HCT116 (cell line): ENCODE results near the gene ARHGAP8. TPM values are rescaled to one million over a fixed set of nuclear protein-coding genes. Genes with fewer than 3 reads are reported as not detected.

Source experiments
- ATAC-seq: fragments of 200-7000 bp; cut with Tn5 transposase; 2 replicates; pipeline ENCODE4 v1.9.1; 2020; ENCODE audit warnings: mild to moderate bottlenecking, moderate library complexity
- BruUV-seq: library from RNA; stranded (reverse); fragments of 400-500 nt; replicated peaks from 2 replicates; lab custom pipeline; 2021; lab: Mats Ljungman, UMichigan
- CTCF ChIA-PET: fragments of 300-600 bp; sonication (Branson Sonifier 250); formaldehyde crosslinking; loops from one replicate; lab custom pipeline; 2021; ENCODE audit warnings: antibody characterized with exemption; lab: Charles Lee
- POLR2A ChIA-PET: fragments of 300-600, 350-600 bp; sonication (Branson Sonifier 250); formaldehyde crosslinking; loops from one replicate; lab custom pipeline; 2021; ENCODE audit warnings: antibody characterized with exemption; lab: Charles Lee
- RAD21 ChIA-PET, 2 experiments: fragments of 300-600 bp; sonication (Branson Sonifier 250); formaldehyde crosslinking; loops; one replicate each; lab custom pipeline; 2023; ENCODE audit warnings: low total read pairs in 2 of 2; ENCODE audit not compliant: uncharacterized antibody in 2 of 2, unreplicated experiment in 2 of 2, low non-redundant PET in 1 of 2; lab: Charles Lee
- DNase-seq: peaks from one replicate; pipeline ENCODE4 v3.0.0-alpha.2; 2010; ENCODE audit warnings: low read depth, low spot score
- H2AFZ ChIP-seq: fragments of 200-600 bp; shearing (Covaris generic), sonication (generic); 2 replicates; pipeline ENCODE4 v1.6.1; 2017; ENCODE audit warnings: low read depth, mixed run types, mixed read lengths, antibody characterized with exemption, low read length; ENCODE audit not compliant: poor library complexity, severe bottlenecking
- H3K27ac ChIP-seq: 2 replicates; pipeline ENCODE4 v1.5.1; 2012; ENCODE audit warnings: low read depth, low read length
- H3K27me3 ChIP-seq: fragments of 200-600 bp; sonication (generic); 2 replicates; pipeline ENCODE4 v1.6.1; 2016; ENCODE audit warnings: mixed run types, low read length, mixed read lengths; ENCODE audit not compliant: insufficient read depth
- H3K36me3 ChIP-seq, 2 experiments: fragments of 200-500 bp in 1 of 2; fragments of 200-600 bp in 1 of 2; sonication (Bioruptor generic) in 1 of 2; sonication (generic) in 1 of 2; 2 replicates each; pipeline versions ENCODE4 v1.5.1 to v1.6.1; 2014 to 2016; ENCODE audit warnings: low read length in 2 of 2, inconsistent platforms in 1 of 2, mixed read lengths in 1 of 2, mixed run types in 1 of 2; ENCODE audit not compliant: insufficient read depth in 2 of 2, control insufficient read depth in 1 of 2
- H3K4me1 ChIP-seq, 2 experiments: fragments of 200-600 bp in 1 of 2; sonication (generic) in 1 of 2; 2 replicates each; pipeline versions ENCODE4 v1.5.1 to v1.6.1; 2012 to 2017; ENCODE audit warnings: low read length in 2 of 2, inconsistent platforms in 1 of 2, mild to moderate bottlenecking in 1 of 2, mixed read lengths in 1 of 2, mixed run types in 1 of 2, moderate library complexity in 1 of 2; ENCODE audit not compliant: insufficient read depth in 2 of 2, control insufficient read depth in 1 of 2
- H3K4me2 ChIP-seq: fragments of 200-600 bp; sonication (generic); 2 replicates; pipeline ENCODE4 v1.6.1; 2017; ENCODE audit warnings: mixed run types, low read length, mixed read lengths
- H3K4me3 ChIP-seq, 2 experiments: fragments of 200-600 bp in 1 of 2; sonication (generic) in 1 of 2; replicated peaks in 1 of 2; 2 replicates each; pipeline ENCODE4 v1.5.1; 2011 to 2016; ENCODE audit warnings: low read length in 2 of 2, control low read depth in 1 of 2, low read depth in 1 of 2, mild to moderate bottlenecking in 1 of 2, mixed read lengths in 1 of 2, mixed run types in 1 of 2
- H3K79me2 ChIP-seq: fragments of 200-600 bp; sonication (generic); 2 replicates; pipeline ENCODE4 v1.6.1; 2017; ENCODE audit warnings: mild to moderate bottlenecking, mixed run types, low read length, moderate library complexity, mixed read lengths; ENCODE audit not compliant: insufficient read depth
- H3K9ac ChIP-seq: fragments of 200-600 bp; sonication (generic); 2 replicates; pipeline ENCODE4 v1.6.1; 2016; ENCODE audit warnings: low read length, mixed read lengths
- H3K9me2 ChIP-seq: fragments of 200-600 bp; sonication (generic), shearing (Covaris generic); 2 replicates; pipeline ENCODE4 v1.6.1; 2017; ENCODE audit warnings: mixed run types, mild to moderate bottlenecking, moderate library complexity; ENCODE audit not compliant: insufficient read depth
- H3K9me3 ChIP-seq, 2 experiments: fragments of 200-500 bp in 1 of 2; fragments of 200-600 bp in 1 of 2; sonication (Bioruptor generic) in 1 of 2; sonication (generic) in 1 of 2; 2 replicates each; pipeline ENCODE4 v1.6.1; 2014 to 2017; ENCODE audit warnings: low read length in 2 of 2, mixed read lengths in 2 of 2, inconsistent platforms in 1 of 2, low read depth in 1 of 2, mild to moderate bottlenecking in 1 of 2, mixed run types in 1 of 2, moderate library complexity in 1 of 2; ENCODE audit not compliant: control insufficient read depth in 1 of 2, insufficient read depth in 1 of 2
- H4K20me1 ChIP-seq: fragments of 200-600 bp; sonication (generic), shearing (Covaris generic); 2 replicates; pipeline ENCODE4 v1.6.1; 2017; ENCODE audit warnings: mixed run types, mild to moderate bottlenecking, moderate library complexity; ENCODE audit not compliant: insufficient read depth
- CBX3 ChIP-seq: IDR thresholded peaks from 2 replicates; pipeline ENCODE4 v1.6.1; 2012; ENCODE audit warnings: low read depth
- CEBPB ChIP-seq: IDR thresholded peaks from 2 replicates; pipeline ENCODE4 v1.6.1; 2012; ENCODE audit warnings: low read depth
- CTCF ChIP-seq, 3 experiments: fragments of 200-600 bp in 1 of 3; sonication (generic) in 1 of 3; IDR thresholded peaks in 2 of 3; conservative IDR thresholded peaks in 1 of 3; 2 replicates each; pipeline ENCODE4 v1.5.1; 2012 to 2017; ENCODE audit warnings: low read depth in 2 of 3, low read length in 2 of 3, antibody characterized with exemption in 1 of 3, borderline replicate concordance in 1 of 3, control low read depth in 1 of 3, mild to moderate bottlenecking in 1 of 3, mixed read lengths in 1 of 3, mixed run types in 1 of 3, moderate library complexity in 1 of 3; ENCODE audit not compliant: insufficient read depth in 1 of 3
- EGR1 ChIP-seq: IDR thresholded peaks from 2 replicates; pipeline ENCODE4 v1.6.1; 2012; ENCODE audit warnings: low read depth
- EZH2 ChIP-seq: fragments of 200-600 bp; sonication (generic); IDR thresholded peaks from 2 replicates; pipeline ENCODE4 v1.6.1; 2017; ENCODE audit warnings: antibody characterized with exemption, mixed run types
- EZH2phosphoT487 ChIP-seq: fragments of 200-600 bp; IDR thresholded peaks from 2 replicates; pipeline ENCODE4 v1.6.1; 2018; ENCODE audit warnings: antibody characterized with exemption, borderline replicate concordance
- FOSL1 ChIP-seq: IDR thresholded peaks from 2 replicates; pipeline ENCODE4 v1.6.1; 2012; ENCODE audit warnings: low read depth
- JUND ChIP-seq: IDR thresholded peaks from 2 replicates; pipeline ENCODE4 v1.6.1; 2012
- MAX ChIP-seq: IDR thresholded peaks from 2 replicates; pipeline ENCODE4 v1.6.1; 2012
- POLR2A ChIP-seq: IDR thresholded peaks from 2 replicates; pipeline ENCODE4 v1.7.0; 2011; ENCODE audit warnings: borderline replicate concordance; ENCODE audit not compliant: insufficient read depth, insufficient read length; ENCODE audit errors: extremely low read depth
- POLR2AphosphoS5 ChIP-seq: IDR thresholded peaks from 2 replicates; pipeline ENCODE4 v1.6.1; 2011; ENCODE audit warnings: mild to moderate bottlenecking, low read depth, low read length, moderate library complexity
- RAD21 ChIP-seq: IDR thresholded peaks from 2 replicates; pipeline ENCODE4 v1.6.1; 2012; ENCODE audit warnings: low read depth, mild to moderate bottlenecking
- REST ChIP-seq: IDR thresholded peaks from 2 replicates; pipeline ENCODE4 v1.6.1; 2012; ENCODE audit warnings: low read depth
- SIN3A ChIP-seq: IDR thresholded peaks from 2 replicates; pipeline ENCODE4 v1.6.1; 2012; ENCODE audit warnings: low read depth
- SP1 ChIP-seq: IDR thresholded peaks from 2 replicates; pipeline ENCODE4 v1.6.1; 2012; ENCODE audit warnings: low read depth
- SRF ChIP-seq: IDR thresholded peaks from 2 replicates; pipeline ENCODE4 v1.6.1; 2012; ENCODE audit warnings: low read depth
- TCF7L2 ChIP-seq: IDR thresholded peaks from 2 replicates; pipeline ENCODE4 v1.7.0; 2011; ENCODE audit warnings: borderline replicate concordance, inconsistent platforms; ENCODE audit not compliant: insufficient read depth, insufficient read length; ENCODE audit errors: extremely low read depth
- YY1 ChIP-seq: IDR thresholded peaks from 2 replicates; pipeline ENCODE4 v1.6.1; 2011; ENCODE audit warnings: low read length, low read depth, moderate library complexity, mild to moderate bottlenecking; ENCODE audit not compliant: insufficient replicate concordance; ENCODE audit errors: extremely low read depth
- ZFX ChIP-seq: fragments of 450-650 bp; IDR thresholded peaks from 2 replicates; pipeline ENCODE4 v1.6.1; 2017
- ZNF274 ChIP-seq: fragments of 200-500 bp; sonication (Bioruptor generic); IDR thresholded peaks from 2 replicates; pipeline ENCODE4 v1.6.1; 2014; ENCODE audit warnings: mild to moderate bottlenecking, low read depth, low read length, inconsistent platforms
- intact Hi-C: fragments of 100-400 bp; cut with micrococcal nuclease; formaldehyde crosslinking; loops from 2 replicates; pipeline ENCODE4 v1.10.0; 2022
- total RNA-seq: library from RNA; stranded (reverse); gene quantifications from one replicate; pipeline ENCODE4 v1.2.1, GENCODE V29; 2021; ENCODE audit not compliant: unreplicated experiment

ARHGAP8 gene
- total RNA-seq, 1 experiment from 2014 or later: 67.5 TPM

- Histone ChIP-seq H3K4me1 (peaks cover 0 to 5% of the 10 kb centered on the region in 2 experiments; a peak in 1 of 4 replicates), H4K20me1 (no peaks in the 10 kb centered on the region), H3K4me2 (no peak overlapping the region), H3K9me2 (no peaks in the 10 kb centered on the region), H2AFZ (no peak overlapping the region), H3K27ac (no peak overlapping the region), H3K36me3 (no peaks in the 10 kb centered on the region), H3K9me3 (no peaks in the 10 kb centered on the region), H3K9ac (no peak overlapping the region), H3K4me3 (no peak overlapping the region), H3K79me2 (peaks cover 43% of the 10 kb centered on the region), H3K27me3 (no peaks in the 10 kb centered on the region)
- ATAC-seq: no peak
- no peak for DNase-seq
- ChIA-PET POLR2A (no interaction called here), CTCF (no interaction called here), RAD21 (no interaction called here)
- BruUV-seq: no TSS peak
- no peak for TF ChIP-seq POLR2A
- TF ChIP-seq REST: no peak
- no peak for TF ChIP-seq YY1
- TF ChIP-seq CTCF (IDR thresholded peaks at IDR 0.05 in 2 of 3, conservative IDR thresholded peaks at IDR 0.05 in 1 of 3; ENCODE audit: borderline replicate concordance in 1 of 3, insufficient read depth in 1 of 3, low read depth in 2 of 3, low read length in 2 of 3): no peak
- no peak for TF ChIP-seq SRF
- TF ChIP-seq EZH2phosphoT487: no peak
- no peak for TF ChIP-seq POLR2AphosphoS5
- TF ChIP-seq RAD21: no peak
- no peak for TF ChIP-seq ZFX
- no peak for TF ChIP-seq CBX3
- no peak for TF ChIP-seq ZNF274
- no peak for TF ChIP-seq JUND
- TF ChIP-seq SP1: no peak
- TF ChIP-seq TCF7L2: no peak
- TF ChIP-seq MAX: no peak
- TF ChIP-seq FOSL1: no peak
- no peak for TF ChIP-seq CEBPB
- no peak for TF ChIP-seq EGR1
- no peak for TF ChIP-seq EZH2
- no peak for TF ChIP-seq SIN3A
- intact Hi-C loops: no loop called here
These were observed 43.6 kb downstream of the ARHGAP8 start for GRCh38 chr22:44795701-44796630.
